Keratinocyte (primary cell): ENCODE measurements around the gene KIRREL2. TPM values are rescaled to one million over a fixed set of nuclear protein-coding genes. Genes with fewer than 3 reads are reported as not detected.

ENCODE experiments used
- DNase-seq: peaks from one replicate; pipeline ENCODE4 v3.0.0-alpha.2; 2011; ENCODE audit warnings: low read depth, missing footprints, low spot score
- FAIRE-seq: peaks from 2 replicates; lab custom pipeline; 2011; peaks lifted over from hg19 to GRCh38; lab: Jason Lieb, UNC
- H2AFZ ChIP-seq: 2 replicates; pipeline ENCODE4 v1.6.0; 2012; ENCODE audit warnings: low read length, control low read depth, inconsistent platforms; ENCODE audit not compliant: control insufficient read depth
- H3K27ac ChIP-seq: 2 replicates; pipeline ENCODE4 v1.5.1; 2011; ENCODE audit warnings: low read length; ENCODE audit not compliant: control insufficient read depth, insufficient read depth
- H3K27me3 ChIP-seq: 3 replicates; pipeline ENCODE4 v1.6.0; 2011; ENCODE audit warnings: low read length; ENCODE audit not compliant: control insufficient read depth, insufficient read depth; ENCODE audit errors: extremely low read depth
- H3K36me3 ChIP-seq, 2 experiments: 2 replicates in 1 of 2; 3 replicates in 1 of 2; pipeline ENCODE4 v1.5.1; 2011; ENCODE audit warnings: low read length in 2 of 2, mild to moderate bottlenecking in 1 of 2; ENCODE audit not compliant: control insufficient read depth in 2 of 2, insufficient read depth in 2 of 2; ENCODE audit errors: extremely low read depth in 1 of 2
- H3K4me1 ChIP-seq: 3 replicates; pipeline ENCODE4 v1.5.1; 2011; ENCODE audit warnings: low read length; ENCODE audit not compliant: control insufficient read depth, insufficient read depth; ENCODE audit errors: extremely low read depth
- H3K4me2 ChIP-seq: 3 replicates; pipeline ENCODE4 v1.6.0; 2011; ENCODE audit warnings: low read depth, low read length; ENCODE audit not compliant: control insufficient read depth, insufficient read depth; ENCODE audit errors: extremely low read depth
- H3K4me3 ChIP-seq, 3 experiments: fragments of 200-600 bp in 1 of 3; sonication (generic) in 1 of 3; 2 replicates in 2 of 3; 3 replicates in 1 of 3; pipeline ENCODE4 v1.5.1; 2011 to 2016; ENCODE audit warnings: low read length in 3 of 3, mild to moderate bottlenecking in 3 of 3, control low read depth in 2 of 3, inconsistent platforms in 1 of 3, low read depth in 1 of 3, mixed read lengths in 1 of 3, mixed run types in 1 of 3, moderate library complexity in 1 of 3; ENCODE audit not compliant: control insufficient read depth in 2 of 3, insufficient read depth in 2 of 3; ENCODE audit errors: extremely low read depth in 1 of 3
- H3K79me2 ChIP-seq: 2 replicates; pipeline ENCODE4 v1.6.0; 2012; ENCODE audit warnings: low read length; ENCODE audit not compliant: control insufficient read depth, insufficient read depth
- H3K9ac ChIP-seq: 3 replicates; pipeline ENCODE4 v1.6.0; 2011; ENCODE audit warnings: low read length; ENCODE audit not compliant: control insufficient read depth, insufficient read depth; ENCODE audit errors: extremely low read depth
- H3K9me1 ChIP-seq: 3 replicates; pipeline ENCODE4 v1.6.0; 2011; ENCODE audit warnings: low read length; ENCODE audit not compliant: control insufficient read depth, insufficient read depth; ENCODE audit errors: extremely low read depth
- H3K9me3 ChIP-seq: 2 replicates; pipeline ENCODE4 v1.5.1; 2012; ENCODE audit warnings: low read depth, low read length; ENCODE audit not compliant: control insufficient read depth
- H4K20me1 ChIP-seq: 3 replicates; pipeline ENCODE4 v1.6.0; 2011; ENCODE audit warnings: low read length; ENCODE audit not compliant: control insufficient read depth, insufficient read depth; ENCODE audit errors: extremely low read depth
- CTCF ChIP-seq, 3 experiments: IDR thresholded peaks in 1 of 3; conservative IDR thresholded peaks in 1 of 3; optimal IDR thresholded peaks in 1 of 3; 2 replicates in 2 of 3; 3 replicates in 1 of 3; pipeline versions ENCODE3 to v1.5.1; 2011; ENCODE audit warnings: low read length in 3 of 3, mild to moderate bottlenecking in 3 of 3, moderate library complexity in 2 of 3, control low read depth in 1 of 3, inconsistent platforms in 1 of 3; ENCODE audit not compliant: insufficient read depth in 2 of 3; ENCODE audit errors: extremely low read depth in 1 of 3
- EZH2 ChIP-seq: IDR thresholded peaks from one replicate; pipeline ENCODE4 v1.6.1; 2012; ENCODE audit warnings: inconsistent platforms, mild to moderate bottlenecking, low read length, moderate library complexity
- dilution Hi-C: fragments of 300-500 bp; cut with MboI; formaldehyde crosslinking; loops from one replicate; pipeline ENCODE4 v1.7.0; 2020; ENCODE audit warnings: low sequenced_read_pairs; ENCODE audit not compliant: extremely low pct_ligation_motif_present
- polyA plus RNA-seq, 5 experiments: library from polyadenylated mRNA; depleted of rRNA in 3 of 5; stranded (reverse) in 3 of 5; stranded (forward) in 1 of 5; unstranded in 1 of 5; fragments of >200 nt; gene quantifications; 1 replicate in 1 of 5; 2 replicates in 3 of 5; 3 replicates in 1 of 5; pipeline versions ENCODE4 v1.2.1 to v1.2.3, GENCODE V29; 2011 to 2012; ENCODE audit warnings: missing spikeins in 2 of 5, low read depth in 1 of 5, low replicate concordance in 1 of 5

The KIRREL2 gene
- polyA plus RNA-seq, 1 donor (not counting 4 experiments of a cell fraction or from before 2014, with no cell fraction given): not detected

GRCh38 chr19:35852029-35852780 is 4.5 kb upstream of the KIRREL2 start, which contains the start of gene NPHS1:
Gene NPHS1, minus strand, starts transcription at chr19:35852504. Its CDS starts 667 bp downstream, at chr19:35851837.
- Histone ChIP-seq H3K27me3 (peaks cover 38% of the 10 kb centered on the region), H4K20me1 (no peaks in the 10 kb centered on the region), H3K27ac (no peak within 1 kb of the TSS), H3K79me2 (no peaks in the 10 kb centered on the region), H2AFZ (no peak within 1 kb of the TSS), H3K9ac (no peak within 1 kb of the TSS), H3K4me3 (no peak within 1 kb of the TSS), H3K9me3 (no peaks in the 10 kb centered on the region), H3K4me1 (no peaks in the 10 kb centered on the region), H3K36me3 (no peaks in the 10 kb centered on the region), H3K4me2 (no peak within 1 kb of the TSS), H3K9me1 (no peaks in the 10 kb centered on the region)
- FAIRE-seq (no peak), DNase-seq (no peak)
- TF ChIP-seq CTCF (optimal IDR thresholded peaks at IDR 0.05 in 1 of 3, IDR thresholded peaks at IDR 0.05 in 1 of 3, conservative IDR thresholded peaks at IDR 0.05 in 1 of 3; ENCODE audit: extremely low read depth in 1 of 3, insufficient read depth in 2 of 3, low read length in 3 of 3) (no peak), EZH2 (no peak)
- dilution Hi-C loops: no loop called here

GRCh38 chr19:35853038-35853756 is 3.5 kb upstream of the KIRREL2 start:
- Histone ChIP-seq H3K36me3 (no peaks in the 10 kb centered on the region), H2AFZ (no peak overlapping the region), H3K79me2 (no peaks in the 10 kb centered on the region), H3K4me3 (no peak overlapping the region), H3K9me1 (no peaks in the 10 kb centered on the region), H3K4me1 (no peaks in the 10 kb centered on the region), H3K27ac (no peak overlapping the region), H4K20me1 (no peaks in the 10 kb centered on the region), H3K27me3 (peaks cover 42% of the 10 kb centered on the region), H3K4me2 (no peak overlapping the region), H3K9ac (no peak overlapping the region), H3K9me3 (no peaks in the 10 kb centered on the region)
- FAIRE-seq: no peak
- no peak for TF ChIP-seq CTCF (optimal IDR thresholded peaks at IDR 0.05 in 1 of 3, IDR thresholded peaks at IDR 0.05 in 1 of 3, conservative IDR thresholded peaks at IDR 0.05 in 1 of 3; ENCODE audit: extremely low read depth in 1 of 3, insufficient read depth in 2 of 3, low read length in 3 of 3)
- dilution Hi-C loops: no loop called here
- no peak for DNase-seq
